ENCODE results near the gene MYO9A.

The MYO9A gene

GRCh38 chr15:72130272-72130671 lies 12.3 kb upstream of the MYO9A start:
- TF ChIP-seq, protein P1, sequence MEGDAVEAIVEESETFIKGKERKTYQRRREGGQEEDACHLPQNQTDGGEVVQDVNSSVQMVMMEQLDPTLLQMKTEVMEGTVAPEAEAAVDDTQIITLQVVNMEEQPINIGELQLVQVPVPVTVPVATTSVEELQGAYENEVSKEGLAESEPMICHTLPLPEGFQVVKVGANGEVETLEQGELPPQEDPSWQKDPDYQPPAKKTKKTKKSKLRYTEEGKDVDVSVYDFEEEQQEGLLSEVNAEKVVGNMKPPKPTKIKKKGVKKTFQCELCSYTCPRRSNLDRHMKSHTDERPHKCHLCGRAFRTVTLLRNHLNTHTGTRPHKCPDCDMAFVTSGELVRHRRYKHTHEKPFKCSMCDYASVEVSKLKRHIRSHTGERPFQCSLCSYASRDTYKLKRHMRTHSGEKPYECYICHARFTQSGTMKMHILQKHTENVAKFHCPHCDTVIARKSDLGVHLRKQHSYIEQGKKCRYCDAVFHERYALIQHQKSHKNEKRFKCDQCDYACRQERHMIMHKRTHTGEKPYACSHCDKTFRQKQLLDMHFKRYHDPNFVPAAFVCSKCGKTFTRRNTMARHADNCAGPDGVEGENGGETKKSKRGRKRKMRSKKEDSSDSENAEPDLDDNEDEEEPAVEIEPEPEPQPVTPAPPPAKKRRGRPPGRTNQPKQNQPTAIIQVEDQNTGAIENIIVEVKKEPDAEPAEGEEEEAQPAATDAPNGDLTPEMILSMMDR (IDR thresholded peaks at IDR 0.05; ENCODE audit: low read depth, low read length): no peak
- in situ Hi-C loops (cut with HindIII; ENCODE audit: low sequenced_read_pairs): no loop called here
- no peak overlapping the region for H3K4me3 ChIP-seq (ENCODE audit: low read depth, low read length)
- DNase-seq (ENCODE audit: low read depth, low spot score): no peak

- TF ChIP-seq, protein P1 (IDR thresholded peaks at IDR 0.05; ENCODE audit: low read depth, low read length): no peak
- in situ Hi-C loops (cut with HindIII; ENCODE audit: low sequenced_read_pairs): no loop called here
- no peak overlapping the region for H3K4me3 ChIP-seq (ENCODE audit: low read depth, low read length)
- DNase-seq (ENCODE audit: low read depth, low spot score): no peak
Observed at GRCh38 chr15:72128359-72128758, 10.4 kb upstream of the MYO9A start.

DNA sequence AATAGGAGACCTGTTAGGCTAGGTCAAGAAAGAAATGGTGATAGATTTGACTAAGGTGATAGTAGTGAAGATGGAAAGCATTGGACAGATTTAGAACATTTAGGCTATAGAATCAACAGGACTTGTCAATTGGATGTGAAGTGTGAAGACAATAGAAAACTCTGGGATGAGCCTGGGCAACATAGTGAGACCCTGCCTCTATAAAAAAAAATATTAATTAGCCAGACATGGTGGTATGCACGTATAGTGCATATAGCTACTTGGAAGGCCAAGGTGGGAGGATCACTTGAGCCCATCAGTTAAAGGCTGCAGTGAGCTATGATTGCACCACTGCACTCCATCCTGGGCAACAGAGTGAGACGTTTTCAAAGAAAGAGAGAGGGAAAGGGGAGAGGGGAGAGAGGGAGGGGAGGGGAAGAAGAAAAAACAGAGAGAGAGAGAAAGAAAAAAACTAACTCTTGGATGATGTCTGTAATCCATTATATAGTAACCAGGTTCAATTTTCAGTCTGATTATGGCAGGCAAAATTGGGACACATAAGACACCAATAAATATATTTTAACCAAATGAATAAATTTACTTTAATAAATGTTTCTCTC lies 9.9 kb upstream of the MYO9A start:
- no peak overlapping the region for H3K4me3 ChIP-seq (ENCODE audit: low read depth, low read length)
- TF ChIP-seq, protein P1 (IDR thresholded peaks at IDR 0.05; ENCODE audit: low read depth, low read length): no peak
- DNase-seq (ENCODE audit: low read depth, low spot score): no peak
- in situ Hi-C loops (cut with HindIII; ENCODE audit: low sequenced_read_pairs): no loop called here

GRCh38 chr15:72124218-72124617 lies 6.3 kb upstream of the MYO9A start:
- in situ Hi-C loops (cut with HindIII; ENCODE audit: low sequenced_read_pairs): no loop called here
- no peak overlapping the region for H3K4me3 ChIP-seq (ENCODE audit: low read depth, low read length)
- DNase-seq (ENCODE audit: low read depth, low spot score): no peak
- TF ChIP-seq, protein P1 (IDR thresholded peaks at IDR 0.05; ENCODE audit: low read depth, low read length): no peak

DNA sequence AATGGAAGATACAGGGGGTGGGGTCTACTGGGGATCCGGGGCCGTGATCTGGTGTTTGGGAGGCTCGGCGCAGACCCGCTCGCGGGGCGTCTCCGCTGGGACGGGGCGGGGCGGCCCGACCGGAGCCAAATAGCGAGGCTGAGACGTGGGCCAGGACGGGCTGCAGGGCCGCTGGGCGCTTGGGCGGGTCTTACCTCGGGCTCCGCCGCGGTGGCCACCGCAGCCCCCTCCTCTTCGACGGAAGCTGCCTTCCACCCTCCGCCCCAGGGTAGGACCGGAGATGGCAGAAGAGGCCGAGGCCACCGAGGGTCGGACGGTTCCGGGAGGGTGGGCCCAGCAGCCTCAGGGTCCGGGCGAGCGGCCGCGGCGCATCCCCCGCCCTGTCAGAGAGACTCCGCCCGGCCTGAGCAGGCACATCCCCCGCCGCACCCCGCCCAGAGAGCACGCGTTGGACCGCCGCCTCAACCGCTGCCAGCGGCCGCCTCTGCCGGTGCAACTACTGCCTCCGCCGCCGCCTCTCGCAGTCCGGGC lies 399 bp downstream of the MYO9A start:
- in situ Hi-C loops (cut with HindIII; ENCODE audit: low sequenced_read_pairs): no loop called here
- peak overlapping the region; percentile 81 for H3K4me3 ChIP-seq (ENCODE audit: low read depth, low read length)
- peak; percentile 88 for DNase-seq (ENCODE audit: low read depth, low spot score)
- TF ChIP-seq, protein P1 (IDR thresholded peaks at IDR 0.05; ENCODE audit: low read depth, low read length): no peak

DNA sequence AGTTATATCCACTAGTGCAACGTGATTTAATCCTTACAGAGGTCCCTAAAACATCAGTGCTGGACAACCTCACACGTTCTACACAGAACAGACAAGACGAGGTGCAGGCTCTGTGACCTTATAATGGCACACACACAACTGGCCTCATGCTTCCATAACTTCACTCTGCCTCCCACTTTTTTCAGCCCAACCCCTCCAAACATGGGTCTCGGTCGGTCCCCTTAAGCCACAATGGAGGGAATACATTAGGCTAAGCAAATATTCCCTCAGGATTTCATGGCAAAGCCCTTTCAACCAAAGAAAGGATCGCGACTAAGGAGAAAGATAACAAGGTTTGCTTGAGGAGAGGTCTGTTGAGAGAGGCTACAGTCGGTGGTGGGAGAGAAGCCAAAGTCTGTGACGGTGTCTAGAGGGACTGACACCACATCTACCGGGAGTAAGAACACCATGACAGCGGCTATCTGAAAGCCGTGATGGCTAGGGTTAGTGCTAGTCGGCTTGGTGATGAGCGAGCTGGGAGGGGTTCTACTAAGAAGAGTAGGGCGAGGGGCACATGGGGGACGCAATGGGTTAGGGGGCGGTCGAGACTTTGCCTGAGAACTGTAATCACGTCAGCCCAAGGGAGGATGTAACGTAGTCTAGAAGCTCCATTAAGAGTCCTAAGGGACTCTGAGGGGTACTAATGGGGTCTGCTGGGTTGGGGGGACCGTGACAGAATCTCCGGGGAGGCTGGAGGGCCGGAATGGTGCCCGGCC lies 1.0 kb downstream of the MYO9A start:
- DNase-seq (ENCODE audit: low read depth, low spot score): no peak
- peak overlapping the region; percentile 81 for H3K4me3 ChIP-seq (ENCODE audit: low read depth, low read length)
- TF ChIP-seq, protein P1 (IDR thresholded peaks at IDR 0.05; ENCODE audit: low read depth, low read length): no peak
- in situ Hi-C loops (cut with HindIII; ENCODE audit: low sequenced_read_pairs): no loop called here
